DMS 273 (cell line): ENCODE results near the gene EML6.

Experiments
- DNase-seq: peaks from one replicate; lab custom pipeline; 2025; ENCODE audit not compliant: unreplicated experiment; lab: John Stamatoyannopoulos, UW

Gene EML6

GRCh38 chr2:54797307-54797706, 73.8 kb downstream of the EML6 start:
- DNase-seq = no peak

GRCh38 chr2:54801352-54801751, 77.9 kb downstream of the EML6 start:
- DNase-seq = no peak

GRCh38 chr2:54803783-54804751, 80.6 kb downstream of the EML6 start:
- DNase-seq = peak; percentile 93

- no peak for DNase-seq
Observed at GRCh38 chr2:54805255-54805654, 81.8 kb downstream of the EML6 start.

- no peak for DNase-seq
Observed at GRCh38 chr2:54806975-54807374, 83.5 kb downstream of the EML6 start.

- no peak for DNase-seq
Observed at GRCh38 chr2:54808661-54809060, 85.2 kb downstream of the EML6 start.

- DNase-seq = no peak
Observed at GRCh38 chr2:54809819-54810218, 86.4 kb downstream of the EML6 start.

GRCh38 chr2:54810246-54810645, 86.8 kb downstream of the EML6 start:
- no peak for DNase-seq

- DNase-seq = no peak
Observed at GRCh38 chr2:54813584-54813983, 90.1 kb downstream of the EML6 start.

GRCh38 chr2:54814389-54815147, 91.1 kb downstream of the EML6 start:
- DNase-seq = no peak

- DNase-seq = no peak
Observed at GRCh38 chr2:54815148-54815539, 91.7 kb downstream of the EML6 start.

- DNase-seq = no peak
Observed at GRCh38 chr2:54818226-54818625, 94.8 kb downstream of the EML6 start.

GRCh38 chr2:54820558-54820957, 97.1 kb downstream of the EML6 start:
- no peak for DNase-seq

GRCh38 chr2:54824567-54824966, 101.1 kb downstream of the EML6 start:
- DNase-seq = peak; percentile 11

GRCh38 chr2:54830546-54830945, 107.1 kb downstream of the EML6 start:
- no peak for DNase-seq

GRCh38 chr2:54831480-54831879, 108.0 kb downstream of the EML6 start:
- DNase-seq = no peak

GRCh38 chr2:54834721-54835120, 111.3 kb downstream of the EML6 start:
- no peak for DNase-seq

- no peak for DNase-seq
Observed at GRCh38 chr2:54836477-54836876, 113.0 kb downstream of the EML6 start.

GRCh38 chr2:54838585-54839035, 115.1 kb downstream of the EML6 start:
- peak; percentile 88 for DNase-seq

GRCh38 chr2:54839461-54840255, 116.2 kb downstream of the EML6 start:
- no peak for DNase-seq
